ENCODE measurements around the gene SLC16A13. TPM values are rescaled to one million over a fixed set of nuclear protein-coding genes. Genes with fewer than 3 reads are reported as not detected.

Gene SLC16A13
- total RNA-seq, 1 experiment from 2014 or later: 13.1 TPM

DNA sequence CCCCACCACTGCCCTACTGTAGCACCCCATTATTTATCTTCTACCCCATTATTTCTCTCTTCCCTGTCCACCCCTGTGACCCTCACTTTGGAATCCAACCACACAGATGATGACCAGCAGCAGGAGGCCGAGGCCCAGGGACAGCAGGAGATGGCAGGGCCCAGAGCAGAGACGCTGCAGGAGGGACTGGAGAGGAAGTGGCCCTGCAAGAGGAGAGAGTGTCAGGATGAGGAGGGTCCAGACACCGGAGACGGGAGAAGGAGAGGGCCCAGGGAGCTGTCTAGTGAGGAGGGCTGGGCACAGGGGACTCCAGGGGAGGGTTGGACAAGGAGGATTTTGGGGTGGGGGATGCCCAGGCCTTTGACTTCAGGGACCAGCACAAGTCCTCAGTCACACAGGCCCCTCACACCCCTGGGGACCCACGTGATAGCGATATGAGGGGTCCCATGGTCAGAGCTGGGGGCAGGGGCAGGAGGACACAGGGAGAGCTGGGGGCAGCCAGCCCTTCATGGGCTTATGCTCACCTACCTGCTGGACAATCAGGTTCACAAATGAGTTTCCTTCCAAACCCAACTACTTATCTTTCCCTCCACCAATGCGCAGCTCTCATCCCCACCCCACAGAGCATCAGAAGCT lies 42.2 kb downstream of the SLC16A13 start:
- H3K9me3 ChIP-seq (ENCODE audit: control insufficient read depth, insufficient read depth, low read depth, low read length): no peaks in the 10 kb centered on the region
- in situ Hi-C loops (cut with HindIII; ENCODE audit: low pct_unique_long_range_greater_than_20kb, low sequenced_read_pairs) (no loop called here), intact Hi-C loops (cut with micrococcal nuclease; ENCODE audit: unreplicated experiment) (no loop called here)
- ATAC-seq (no peak), DNase-seq (ENCODE audit: low read depth, low spot score) (no peak)
- BruUV-seq (replicated peaks): no TSS peak
- H3K4me1 ChIP-seq (ENCODE audit: control insufficient read depth, insufficient read depth, low read length): no peaks in the 10 kb centered on the region
- no peaks in the 10 kb centered on the region for H3K27me3 ChIP-seq (ENCODE audit: control insufficient read depth, insufficient read depth, low read length)
- no peak overlapping the region for H3K4me3 ChIP-seq (ENCODE audit: low read depth in 2 of 2, low read length in 2 of 2)
- ChIA-PET CTCF (no interaction called here), POLR2A (interaction anchor here (0.6 kb wide), 1 partner anchor 10 kb away, joined by 4 read pairs; no protein-coding TSS in a partner anchor)
- no peaks in the 10 kb centered on the region for H3K36me3 ChIP-seq (ENCODE audit: control insufficient read depth, insufficient read depth, low read length)
- H3K27ac ChIP-seq (ENCODE audit: low read length): no peak overlapping the region
- no peak for TF ChIP-seq POLR2AphosphoS5 (IDR thresholded peaks at IDR 0.05; ENCODE audit: low read depth, low read length)
- TF ChIP-seq, protein P1, sequence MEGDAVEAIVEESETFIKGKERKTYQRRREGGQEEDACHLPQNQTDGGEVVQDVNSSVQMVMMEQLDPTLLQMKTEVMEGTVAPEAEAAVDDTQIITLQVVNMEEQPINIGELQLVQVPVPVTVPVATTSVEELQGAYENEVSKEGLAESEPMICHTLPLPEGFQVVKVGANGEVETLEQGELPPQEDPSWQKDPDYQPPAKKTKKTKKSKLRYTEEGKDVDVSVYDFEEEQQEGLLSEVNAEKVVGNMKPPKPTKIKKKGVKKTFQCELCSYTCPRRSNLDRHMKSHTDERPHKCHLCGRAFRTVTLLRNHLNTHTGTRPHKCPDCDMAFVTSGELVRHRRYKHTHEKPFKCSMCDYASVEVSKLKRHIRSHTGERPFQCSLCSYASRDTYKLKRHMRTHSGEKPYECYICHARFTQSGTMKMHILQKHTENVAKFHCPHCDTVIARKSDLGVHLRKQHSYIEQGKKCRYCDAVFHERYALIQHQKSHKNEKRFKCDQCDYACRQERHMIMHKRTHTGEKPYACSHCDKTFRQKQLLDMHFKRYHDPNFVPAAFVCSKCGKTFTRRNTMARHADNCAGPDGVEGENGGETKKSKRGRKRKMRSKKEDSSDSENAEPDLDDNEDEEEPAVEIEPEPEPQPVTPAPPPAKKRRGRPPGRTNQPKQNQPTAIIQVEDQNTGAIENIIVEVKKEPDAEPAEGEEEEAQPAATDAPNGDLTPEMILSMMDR (IDR thresholded peaks at IDR 0.05): no peak
- TF ChIP-seq, protein P2, sequence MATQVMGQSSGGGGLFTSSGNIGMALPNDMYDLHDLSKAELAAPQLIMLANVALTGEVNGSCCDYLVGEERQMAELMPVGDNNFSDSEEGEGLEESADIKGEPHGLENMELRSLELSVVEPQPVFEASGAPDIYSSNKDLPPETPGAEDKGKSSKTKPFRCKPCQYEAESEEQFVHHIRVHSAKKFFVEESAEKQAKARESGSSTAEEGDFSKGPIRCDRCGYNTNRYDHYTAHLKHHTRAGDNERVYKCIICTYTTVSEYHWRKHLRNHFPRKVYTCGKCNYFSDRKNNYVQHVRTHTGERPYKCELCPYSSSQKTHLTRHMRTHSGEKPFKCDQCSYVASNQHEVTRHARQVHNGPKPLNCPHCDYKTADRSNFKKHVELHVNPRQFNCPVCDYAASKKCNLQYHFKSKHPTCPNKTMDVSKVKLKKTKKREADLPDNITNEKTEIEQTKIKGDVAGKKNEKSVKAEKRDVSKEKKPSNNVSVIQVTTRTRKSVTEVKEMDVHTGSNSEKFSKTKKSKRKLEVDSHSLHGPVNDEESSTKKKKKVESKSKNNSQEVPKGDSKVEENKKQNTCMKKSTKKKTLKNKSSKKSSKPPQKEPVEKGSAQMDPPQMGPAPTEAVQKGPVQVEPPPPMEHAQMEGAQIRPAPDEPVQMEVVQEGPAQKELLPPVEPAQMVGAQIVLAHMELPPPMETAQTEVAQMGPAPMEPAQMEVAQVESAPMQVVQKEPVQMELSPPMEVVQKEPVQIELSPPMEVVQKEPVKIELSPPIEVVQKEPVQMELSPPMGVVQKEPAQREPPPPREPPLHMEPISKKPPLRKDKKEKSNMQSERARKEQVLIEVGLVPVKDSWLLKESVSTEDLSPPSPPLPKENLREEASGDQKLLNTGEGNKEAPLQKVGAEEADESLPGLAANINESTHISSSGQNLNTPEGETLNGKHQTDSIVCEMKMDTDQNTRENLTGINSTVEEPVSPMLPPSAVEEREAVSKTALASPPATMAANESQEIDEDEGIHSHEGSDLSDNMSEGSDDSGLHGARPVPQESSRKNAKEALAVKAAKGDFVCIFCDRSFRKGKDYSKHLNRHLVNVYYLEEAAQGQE (IDR thresholded peaks at IDR 0.05; ENCODE audit: insufficient read depth in 1 of 2, low read depth in 2 of 2, low read length in 1 of 2): no peak
- TF ChIP-seq TCF7L2 (IDR thresholded peaks at IDR 0.05; ENCODE audit: low read depth, low read length): no peak
- TF ChIP-seq SIN3A (IDR thresholded peaks at IDR 0.05; ENCODE audit: borderline replicate concordance, insufficient read depth, low read depth, low read length): no peak

DNA sequence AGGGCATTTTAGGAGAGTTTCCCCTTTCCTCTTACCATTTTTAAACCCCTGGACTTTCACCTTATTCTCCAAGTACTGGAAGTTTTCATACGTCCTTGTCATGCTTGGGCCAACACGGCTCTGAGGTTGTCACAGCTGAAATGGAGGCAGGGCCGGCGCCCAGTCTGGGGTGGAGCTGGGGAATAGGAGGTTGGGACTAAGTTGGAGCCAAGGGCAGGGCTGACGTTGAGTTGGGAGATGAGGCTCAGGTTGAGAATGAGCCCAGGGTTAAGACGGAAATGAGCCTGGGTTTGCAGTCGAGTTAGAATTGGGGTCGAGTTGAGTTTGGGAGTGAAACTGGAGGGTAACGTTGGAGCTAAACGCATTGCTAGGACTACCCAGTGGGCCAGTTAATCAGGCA lies 42.9 kb downstream of the SLC16A13 start:
- no peaks in the 10 kb centered on the region for H3K36me3 ChIP-seq (ENCODE audit: control insufficient read depth, insufficient read depth, low read length)
- in situ Hi-C loops (cut with HindIII; ENCODE audit: low pct_unique_long_range_greater_than_20kb, low sequenced_read_pairs) (no loop called here), intact Hi-C loops (cut with micrococcal nuclease; ENCODE audit: unreplicated experiment) (no loop called here)
- H3K27me3 ChIP-seq (ENCODE audit: control insufficient read depth, insufficient read depth, low read length): no peaks in the 10 kb centered on the region
- no peaks in the 10 kb centered on the region for H3K9me3 ChIP-seq (ENCODE audit: control insufficient read depth, insufficient read depth, low read depth, low read length)
- no peaks in the 10 kb centered on the region for H3K4me1 ChIP-seq (ENCODE audit: control insufficient read depth, insufficient read depth, low read length)
- DNase-seq (ENCODE audit: low read depth, low spot score) (no peak), ATAC-seq (no peak)
- TF ChIP-seq POLR2AphosphoS5 (IDR thresholded peaks at IDR 0.05; ENCODE audit: low read depth, low read length): no peak
- TF ChIP-seq SIN3A (IDR thresholded peaks at IDR 0.05; ENCODE audit: borderline replicate concordance, insufficient read depth, low read depth, low read length): no peak
- TF ChIP-seq, protein P1 (IDR thresholded peaks at IDR 0.05): no peak
- TF ChIP-seq, protein P2 (IDR thresholded peaks at IDR 0.05; ENCODE audit: insufficient read depth in 1 of 2, low read depth in 2 of 2, low read length in 1 of 2): no peak
- TF ChIP-seq TCF7L2 (IDR thresholded peaks at IDR 0.05; ENCODE audit: low read depth, low read length): no peak
- ChIA-PET CTCF (no interaction called here), POLR2A (interaction anchor here (0.6 kb wide), 1 partner anchor 9 kb away, joined by 3 read pairs; no protein-coding TSS in a partner anchor)
- no TSS peak for BruUV-seq (replicated peaks)
- H3K4me3 ChIP-seq (ENCODE audit: low read depth in 2 of 2, low read length in 2 of 2): no peak overlapping the region
- H3K27ac ChIP-seq (ENCODE audit: low read length): no peak overlapping the region
